GM21390 (cell line): ENCODE data around the gene CREBRF.
A peak's percentile ranks its signal among the peaks of the same experiment; 100 is the strongest.
"Not testable (repeated sequence)": the region's sequence is repeated elsewhere in the genome, so short reads cannot be mapped to it uniquely, and the experiment has no call there.

Source experiments
- ATAC-seq: cut with Tn5 transposase; IDR thresholded peaks from one replicate; pipeline ENCODE4 v1.9.1; 2021; ENCODE audit not compliant: unreplicated experiment

The CREBRF gene

GRCh38 chr5:173055983-173056782 is at the start of gene CREBRF:
CREBRF (plus strand) TSS chr5:173056352; CDS start chr5:173080776, 24,424 bp downstream.
- ATAC-seq, result peak; percentile 74

DNA sequence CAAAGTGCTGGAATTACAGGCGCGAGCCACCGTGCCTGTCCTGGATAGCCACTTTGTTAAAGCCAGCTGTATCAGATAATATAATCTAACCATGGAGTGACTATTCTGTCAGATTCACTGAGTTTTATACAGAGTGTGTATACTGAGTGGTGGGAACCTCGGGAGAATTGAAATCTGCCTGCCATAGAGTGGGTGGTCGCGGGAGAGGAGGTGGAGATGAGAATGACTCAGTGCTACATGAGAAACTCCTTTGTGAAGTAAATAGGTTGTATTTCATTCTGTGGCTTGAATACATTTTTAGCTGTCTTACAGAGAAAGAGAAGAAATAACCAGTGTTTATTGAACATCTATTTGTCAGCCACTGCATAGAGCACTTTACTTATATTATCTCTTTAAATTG is 46.1 kb upstream of the CREBRF start:
- no peak for ATAC-seq

- no peak for ATAC-seq
These were observed 45.3 kb upstream of the CREBRF start for GRCh38 chr5:173010547-173011464.

DNA sequence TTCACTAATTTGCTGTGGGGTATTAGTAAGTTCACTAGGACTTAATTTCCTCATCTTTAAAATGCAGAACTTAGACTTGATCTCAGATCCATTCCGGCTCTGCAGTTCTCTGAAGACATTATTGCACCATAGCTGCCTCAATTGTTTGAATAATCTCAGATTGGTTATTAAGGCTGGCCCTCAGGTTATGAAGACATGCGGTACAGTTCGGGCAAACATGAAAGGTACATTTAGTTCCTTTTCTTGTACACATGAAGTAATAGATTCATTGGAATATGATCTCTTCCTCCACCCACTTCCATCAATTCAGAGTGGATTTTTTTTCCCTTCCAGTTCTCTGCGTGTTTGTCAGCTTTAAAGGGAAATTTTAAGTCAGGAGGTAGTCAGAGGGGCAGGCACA is 44.6 kb upstream of the CREBRF start:
- ATAC-seq, result no peak

DNA sequence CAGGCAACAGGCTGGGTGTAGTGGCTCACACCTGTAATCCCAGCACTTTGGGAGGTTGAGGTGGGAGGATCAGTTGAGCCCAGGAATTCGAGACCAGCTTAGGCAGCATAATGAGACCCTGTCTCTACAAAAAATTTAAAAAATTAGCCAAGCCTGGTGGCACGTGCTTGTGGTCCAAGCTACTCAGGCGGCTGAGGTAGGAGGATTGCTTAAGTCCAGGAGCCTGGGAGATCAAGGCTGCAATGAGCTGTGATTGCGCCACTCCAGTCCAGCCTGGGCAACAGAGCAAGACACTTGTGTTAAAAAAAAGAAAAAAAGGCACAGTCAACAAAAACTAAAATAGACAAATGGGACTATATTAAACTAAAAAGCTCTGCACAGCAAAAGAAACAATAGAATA is 43.3 kb upstream of the CREBRF start:
- no peak for ATAC-seq

DNA sequence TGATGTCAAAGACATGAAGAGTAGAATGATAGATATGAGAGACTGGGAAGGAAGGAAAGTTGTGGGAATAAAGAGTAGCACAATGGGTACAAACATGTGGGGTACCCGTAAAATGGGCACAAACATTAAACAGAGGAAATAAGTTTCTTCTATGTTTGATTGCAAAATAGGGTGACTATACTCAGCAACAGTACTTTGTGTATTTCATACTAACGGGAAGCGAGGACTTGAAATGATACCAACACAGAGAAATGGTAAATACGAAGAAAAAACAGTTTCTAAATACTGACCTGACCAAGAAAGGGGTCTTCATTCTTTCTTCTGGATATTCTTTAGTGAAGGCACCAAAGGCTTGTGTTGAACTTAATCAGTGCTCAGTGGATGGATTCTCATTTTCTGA is 41.5 kb upstream of the CREBRF start:
- ATAC-seq, result no peak

DNA sequence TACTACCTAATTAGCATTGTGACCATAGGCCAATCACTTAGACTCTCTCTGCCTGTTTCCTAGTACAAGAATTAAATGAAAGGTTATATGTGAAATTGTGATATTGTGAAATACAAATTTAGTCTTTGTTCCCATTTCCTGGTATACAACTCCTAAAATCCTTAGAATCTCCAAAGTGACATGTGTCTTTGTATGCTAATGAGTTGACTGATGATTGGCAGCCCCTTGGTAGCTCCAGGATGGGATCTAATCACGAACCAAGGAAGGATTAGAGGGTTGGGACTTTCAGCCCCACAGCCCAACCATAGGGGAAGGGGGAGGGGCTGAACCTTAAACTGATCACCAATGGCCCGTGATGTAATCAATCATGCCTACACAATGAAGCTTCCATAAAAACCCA is 41.0 kb upstream of the CREBRF start:
- no peak for ATAC-seq

DNA sequence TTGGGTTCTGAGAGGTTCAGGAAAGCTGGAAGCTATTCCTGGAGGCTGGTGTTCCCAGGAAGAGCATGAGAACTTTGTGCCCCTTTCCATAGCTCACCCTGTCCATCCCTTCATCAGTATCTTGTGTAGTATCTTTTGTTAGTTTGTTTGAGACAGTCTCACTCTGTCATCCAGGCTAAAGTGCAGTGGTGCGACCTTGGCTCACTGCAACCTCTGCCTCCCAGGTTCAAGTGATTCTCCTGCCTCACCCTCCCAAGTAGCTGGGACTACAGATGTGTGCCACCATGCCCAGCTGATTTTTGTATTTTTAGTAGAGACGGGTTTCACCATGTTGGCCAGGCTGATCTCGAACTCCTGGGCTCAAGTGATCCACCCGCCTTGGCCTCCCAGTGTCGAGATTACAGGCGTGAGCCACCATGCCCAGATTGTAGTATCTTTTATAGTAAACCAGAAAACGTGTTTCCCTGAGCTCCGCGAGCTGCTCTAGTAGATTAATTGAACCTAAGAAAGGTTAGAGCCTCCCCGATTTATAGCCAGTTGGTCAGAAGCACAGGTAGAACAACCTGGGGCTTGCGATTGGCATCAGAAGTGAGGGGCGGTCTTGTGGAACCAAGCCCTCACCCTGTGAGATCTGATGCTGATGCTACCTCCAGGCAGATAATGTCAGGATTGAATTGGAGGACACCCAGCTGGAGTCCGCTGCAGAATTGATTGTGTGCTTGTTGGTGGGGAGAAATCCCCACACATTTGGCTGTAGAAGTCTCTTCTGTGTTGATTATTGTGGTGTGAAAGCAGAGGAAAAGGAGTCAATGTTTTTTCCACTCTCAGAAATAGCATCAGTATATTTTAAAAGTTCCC is 40.3 kb upstream of the CREBRF start:
- no peak for ATAC-seq

DNA sequence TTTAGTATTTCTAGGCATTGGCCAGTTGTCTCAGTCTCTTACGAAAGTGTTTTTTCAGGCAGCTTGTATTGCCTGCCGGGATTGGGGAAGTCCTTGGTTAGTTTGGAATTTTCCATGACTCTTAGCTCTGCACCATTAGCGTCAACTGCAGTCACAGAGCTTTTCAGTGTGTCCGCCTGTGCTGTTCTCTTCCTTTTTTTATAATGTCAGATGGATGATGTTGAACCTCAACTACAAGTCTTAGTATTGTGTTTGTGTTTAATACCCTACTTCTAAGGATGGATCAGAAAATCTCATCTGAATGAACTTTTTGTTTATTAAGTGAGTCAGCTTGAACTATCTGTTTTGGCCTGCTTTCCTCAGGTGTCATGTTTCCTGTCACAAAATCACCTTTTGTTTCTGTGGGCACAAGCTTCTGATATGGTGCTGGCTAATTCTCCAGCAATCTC is 39.5 kb upstream of the CREBRF start:
- ATAC-seq, result no peak

DNA sequence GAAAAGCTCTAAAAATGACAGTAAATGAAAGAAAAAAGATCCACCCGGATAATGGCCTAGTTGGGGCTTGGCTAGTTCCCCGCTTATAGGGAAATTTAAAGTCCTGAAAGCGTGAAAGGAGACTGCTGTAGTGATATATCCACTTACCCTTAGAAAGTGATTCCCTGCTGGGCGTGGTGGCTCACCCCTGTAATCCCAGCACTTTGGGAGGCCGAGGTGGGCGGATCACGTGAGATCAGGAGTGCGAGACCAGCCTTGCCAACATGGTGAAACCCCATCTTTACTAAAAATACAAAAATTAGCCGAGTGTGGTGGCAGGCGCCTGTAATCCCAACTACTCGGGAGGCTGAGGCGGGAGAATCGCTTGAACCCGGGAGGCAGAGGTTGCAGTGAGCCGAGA is 39.1 kb upstream of the CREBRF start:
- not testable (repeated sequence) for ATAC-seq

DNA sequence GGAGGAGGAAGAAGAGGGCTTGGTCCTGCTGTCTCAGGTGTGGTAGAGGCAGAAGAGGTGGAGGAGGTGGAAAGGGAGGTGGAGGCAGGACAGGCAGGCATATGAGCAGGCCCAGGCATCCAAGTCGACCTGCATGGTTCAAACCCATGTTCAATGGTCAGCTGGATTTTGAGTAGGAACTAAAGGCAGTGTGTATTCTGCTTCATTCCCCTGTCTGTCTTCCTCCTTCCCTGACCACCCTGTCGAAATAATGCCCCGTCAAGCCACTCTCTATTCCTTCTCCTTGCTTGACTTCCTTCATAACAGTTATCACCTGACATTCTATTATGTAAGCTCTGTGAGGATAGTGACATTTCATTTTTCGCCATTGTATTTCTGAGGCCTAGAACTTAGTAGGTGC is 37.8 kb upstream of the CREBRF start:
- no peak for ATAC-seq

DNA sequence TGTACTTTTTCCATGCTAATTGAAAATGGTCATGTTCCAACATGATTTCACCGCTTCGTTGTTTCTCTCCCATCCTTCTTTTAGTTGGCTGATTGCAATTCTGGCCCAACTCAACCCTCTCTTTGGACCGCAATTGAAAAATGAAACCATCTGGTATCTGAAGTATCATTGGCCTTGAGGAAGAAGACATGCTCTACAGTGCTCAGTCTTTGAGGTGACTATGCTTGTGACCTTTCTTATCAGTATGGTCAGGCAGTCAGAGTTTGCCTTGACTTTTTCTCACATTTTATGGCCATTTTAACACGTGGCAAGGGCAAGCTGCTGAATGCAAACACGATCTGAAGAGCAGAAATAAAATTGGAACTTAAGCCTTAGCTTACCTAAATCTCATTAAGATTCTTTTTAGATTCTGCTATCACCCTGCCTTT is 36.0 kb upstream of the CREBRF start:
- ATAC-seq, result no peak

DNA sequence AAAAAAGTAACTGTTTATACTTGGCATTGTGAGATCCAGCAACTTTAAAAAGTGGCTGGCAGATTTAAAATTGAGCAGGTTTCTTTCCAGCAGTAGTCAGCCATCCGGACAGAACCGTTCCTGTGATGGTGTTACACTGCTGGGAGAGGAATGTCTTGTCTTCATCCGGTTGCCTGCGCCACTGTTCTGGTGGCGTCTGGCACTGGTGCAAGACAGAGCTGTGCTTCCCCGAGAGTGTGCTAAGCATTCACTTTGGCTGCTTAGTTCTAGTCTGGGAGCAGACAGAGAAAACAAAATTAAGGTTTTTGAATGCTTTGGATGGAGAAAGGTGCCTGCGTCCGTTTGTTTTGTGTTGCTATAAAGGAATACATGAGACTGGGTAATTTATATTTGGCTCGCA is 35.5 kb upstream of the CREBRF start:
- ATAC-seq, result no peak

DNA sequence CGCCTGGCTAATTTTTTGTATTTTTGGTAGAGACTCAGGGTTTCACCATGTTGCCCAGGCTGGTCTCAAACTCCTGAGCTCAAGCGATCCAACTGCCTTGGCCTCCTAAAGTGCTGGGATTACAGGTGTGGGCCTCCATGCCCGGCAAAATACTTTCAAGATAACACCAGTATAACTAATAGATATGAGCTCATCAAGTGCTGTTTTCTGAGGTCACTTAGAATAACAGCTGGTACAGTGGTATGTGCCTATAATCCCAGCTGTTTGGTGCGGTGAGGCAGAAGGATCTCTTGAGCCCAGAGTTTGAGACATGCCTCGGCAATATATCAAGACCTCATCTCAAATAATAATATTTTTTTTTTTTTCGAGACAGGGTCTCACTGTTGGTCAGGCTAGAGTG is 30.5 kb upstream of the CREBRF start:
- no peak for ATAC-seq

DNA sequence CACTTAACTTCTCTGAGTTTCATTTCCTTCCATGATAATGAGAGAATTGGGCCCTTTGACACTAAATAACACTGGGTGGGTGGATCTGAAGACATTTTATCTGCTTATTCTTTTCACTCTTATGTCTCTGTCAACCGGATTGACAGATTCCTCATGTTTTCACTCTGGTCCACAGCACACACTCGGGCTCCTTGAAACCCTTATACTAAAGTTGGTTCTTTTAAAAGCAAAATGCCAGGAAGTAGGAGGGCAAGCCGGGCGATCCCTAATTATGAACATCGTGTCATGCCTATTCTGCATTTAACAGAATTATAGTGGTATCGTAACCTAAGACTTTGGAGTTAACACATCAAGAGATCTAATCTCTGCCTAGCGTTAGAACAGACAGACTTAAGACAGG is 28.2 kb upstream of the CREBRF start:
- ATAC-seq, result no peak

DNA sequence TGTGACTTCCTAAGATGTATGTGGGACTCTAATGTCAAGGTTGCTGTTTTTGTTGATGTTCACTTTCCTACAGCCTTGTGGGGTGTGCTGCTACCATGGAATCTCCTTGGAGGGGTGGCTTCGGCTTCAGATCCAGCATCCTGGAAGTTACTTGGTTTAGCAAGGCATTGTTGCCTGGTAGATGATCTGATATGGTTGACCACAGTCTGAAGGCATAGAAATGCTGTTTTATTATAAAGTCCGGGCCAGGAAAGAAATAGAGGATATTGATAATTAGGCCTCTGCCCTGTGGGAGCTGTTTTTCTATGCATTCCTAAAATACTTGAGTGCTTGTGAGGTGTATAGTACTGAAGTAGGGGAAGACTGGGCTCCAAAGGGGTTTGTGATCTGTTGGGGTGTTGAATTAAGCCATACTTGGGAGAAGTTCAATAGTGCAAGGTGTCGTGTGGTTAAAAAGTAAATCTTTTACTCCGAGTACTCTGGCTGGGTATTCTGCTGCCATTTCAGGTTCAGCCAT is 27.3 kb upstream of the CREBRF start:
- ATAC-seq, result no peak

- peak; percentile 48 for ATAC-seq
These were observed 26.6 kb upstream of the CREBRF start for GRCh38 chr5:173029499-173029921.

- ATAC-seq, result not testable (repeated sequence)
These were observed 24.1 kb upstream of the CREBRF start for GRCh38 chr5:173032096-173032495.

DNA sequence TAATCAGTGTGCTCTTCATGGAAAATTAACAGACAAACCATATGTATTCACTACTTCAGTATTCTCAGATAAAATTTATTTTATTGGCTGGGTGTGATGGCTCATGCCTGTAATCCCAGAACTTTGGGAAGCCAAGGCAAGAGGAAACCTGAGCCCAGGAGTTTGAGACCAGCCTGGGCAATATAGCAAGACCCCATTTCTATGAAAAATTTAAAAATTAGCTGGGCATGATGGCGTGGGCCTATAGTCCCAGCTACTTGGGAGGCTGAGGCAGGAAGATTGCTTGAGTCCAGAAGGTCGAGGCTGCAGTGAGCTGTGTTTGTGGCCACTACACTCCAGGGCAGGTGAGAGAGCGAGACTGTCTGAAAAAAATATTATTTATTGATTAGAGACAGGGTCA is 23.4 kb upstream of the CREBRF start:
- ATAC-seq, result no peak

- ATAC-seq, result no peak
These were observed 22.2 kb upstream of the CREBRF start for GRCh38 chr5:173033923-173034322.
